SK-N-SH (cell line): ENCODE data around the gene SHROOM1. TPM values are rescaled to one million over a fixed set of nuclear protein-coding genes. Genes with fewer than 3 reads are reported as not detected.
"Not testable (repeated sequence)": the region's sequence is repeated elsewhere in the genome, so short reads cannot be mapped to it uniquely, and the experiment has no call there.

Experiments used
- CTCF ChIA-PET: fragments of 300-600, 350-600 bp; formaldehyde crosslinking; extraction: SDS; loops from one replicate; lab custom pipeline; 2021; lab: Yijun Ruan, JAX
- POLR2A ChIA-PET: fragments of 350-600 bp; sonication (Branson Sonifier 250); formaldehyde crosslinking; extraction: SDS; loops from one replicate; lab custom pipeline; 2020; ENCODE audit warnings: antibody characterized with exemption, inconsistent platforms; lab: Yijun Ruan, JAX
- DNase-seq: peaks from one replicate; pipeline ENCODE4 v3.0.0; 2012
- H2AFZ ChIP-seq: fragments of 200-600 bp; sonication (generic); 2 replicates; pipeline ENCODE4 v1.8.1; 2016; ENCODE audit warnings: antibody characterized with exemption, mild to moderate bottlenecking, low read depth
- H3F3A ChIP-seq: fragments of 200-600 bp; sonication (generic); replicated peaks from 2 replicates; pipeline ENCODE3; 2016; ENCODE audit warnings: antibody characterized with exemption, mild to moderate bottlenecking; ENCODE audit not compliant: insufficient read depth
- H3K27ac ChIP-seq, 2 experiments: fragments of 200-500 bp in 1 of 2; fragments of 200-600 bp in 1 of 2; sonication (Bioruptor generic) in 1 of 2; sonication (generic), shearing (Covaris generic) in 1 of 2; 2 replicates each; pipeline versions ENCODE4 v1.5.1 to v1.6.1; 2014 to 2016; ENCODE audit warnings: low read depth in 2 of 2, inconsistent platforms in 1 of 2, low read length in 1 of 2, mild to moderate bottlenecking in 1 of 2, mixed read lengths in 1 of 2
- H3K27me3 ChIP-seq: fragments of 200-600 bp; sonication (generic), shearing (Covaris generic); 2 replicates; pipeline ENCODE4 v1.6.1; 2016; ENCODE audit warnings: mixed run types; ENCODE audit not compliant: insufficient read depth
- H3K36me3 ChIP-seq, 2 experiments: fragments of 200-500 bp in 1 of 2; fragments of 200-600 bp in 1 of 2; sonication (Bioruptor generic) in 1 of 2; sonication (generic) in 1 of 2; replicated peaks in 1 of 2; 2 replicates each; pipeline versions ENCODE3 to v1.5.1; 2014 to 2016; ENCODE audit warnings: low read length in 1 of 2, mild to moderate bottlenecking in 1 of 2; ENCODE audit not compliant: insufficient read depth in 2 of 2, control insufficient read depth in 1 of 2
- H3K4me1 ChIP-seq, 2 experiments: fragments of 200-500 bp in 1 of 2; fragments of 200-600 bp in 1 of 2; sonication (Bioruptor generic) in 1 of 2; sonication (generic), shearing (Covaris generic) in 1 of 2; 2 replicates each; pipeline versions ENCODE4 v1.5.1 to v1.6.1; 2014 to 2016; ENCODE audit warnings: low read depth in 1 of 2, low read length in 1 of 2, mixed run types in 1 of 2; ENCODE audit not compliant: insufficient read depth in 2 of 2, control insufficient read depth in 1 of 2
- H3K4me2 ChIP-seq: fragments of 200-600 bp; sonication (generic), shearing (Covaris generic); 2 replicates; pipeline ENCODE4 v1.6.1; 2017; ENCODE audit warnings: mixed run types
- H3K4me3 ChIP-seq, 2 experiments: fragments of 200-500 bp in 1 of 2; fragments of 200-600 bp in 1 of 2; sonication (Bioruptor generic) in 1 of 2; sonication (generic), shearing (Covaris generic) in 1 of 2; 2 replicates each; pipeline versions ENCODE4 v1.5.1 to v1.8.1; 2014 to 2016; ENCODE audit warnings: low read depth in 2 of 2, inconsistent platforms in 1 of 2, low read length in 1 of 2, mild to moderate bottlenecking in 1 of 2, mixed read lengths in 1 of 2, moderate library complexity in 1 of 2
- H3K79me2 ChIP-seq: fragments of 200-600 bp; sonication (generic); 2 replicates; pipeline ENCODE4 v1.8.1; 2017; ENCODE audit warnings: mild to moderate bottlenecking; ENCODE audit not compliant: insufficient read depth
- H3K9ac ChIP-seq: fragments of 200-600 bp; sonication (generic); 2 replicates; pipeline ENCODE4 v1.6.1; 2017; ENCODE audit warnings: mixed run types
- H3K9me2 ChIP-seq: fragments of 200-600 bp; sonication (generic); 2 replicates; pipeline ENCODE4 v1.6.1; 2017; ENCODE audit warnings: mixed run types
- H3K9me3 ChIP-seq: fragments of 200-600 bp; sonication (generic); 2 replicates; pipeline ENCODE4 v1.6.1; 2017; ENCODE audit warnings: mixed run types, mild to moderate bottlenecking, moderate library complexity
- H4K20me1 ChIP-seq: fragments of 200-600 bp; sonication (generic); 2 replicates; pipeline ENCODE4 v1.6.1; 2017; ENCODE audit warnings: mild to moderate bottlenecking, mixed run types; ENCODE audit not compliant: insufficient read depth
- CHD2 ChIP-seq: fragments of 150-350 bp; IDR thresholded peaks from 2 replicates; pipeline ENCODE4 v1.6.1; 2018; ENCODE audit warnings: low read length; ENCODE audit not compliant: partially characterized antibody
- EP300 ChIP-seq, 2 experiments: IDR thresholded peaks; 2 replicates each; pipeline versions ENCODE4 v1.4.0 to v1.6.1; 2012; ENCODE audit warnings: borderline replicate concordance in 1 of 2, low read depth in 1 of 2, low read length in 1 of 2
- GABPA ChIP-seq: IDR thresholded peaks from 2 replicates; pipeline ENCODE4 v1.4.0; 2012; ENCODE audit warnings: low read depth, mild to moderate bottlenecking
- JUND ChIP-seq: IDR thresholded peaks from 2 replicates; pipeline ENCODE4 v1.4.0; 2012
- MXI1 ChIP-seq: IDR thresholded peaks from 2 replicates; pipeline ENCODE4 v1.6.1; 2012; ENCODE audit warnings: mild to moderate bottlenecking, low read depth, low read length, improper control_type of control experiment
- NFIC ChIP-seq: IDR thresholded peaks from 2 replicates; pipeline ENCODE4 v1.4.0; 2012; ENCODE audit warnings: borderline replicate concordance
- RFX5 ChIP-seq: IDR thresholded peaks from 2 replicates; pipeline ENCODE4 v1.6.1; 2012; ENCODE audit warnings: mild to moderate bottlenecking, improper control_type of control experiment, low read length
- SIN3A ChIP-seq: IDR thresholded peaks from 2 replicates; pipeline ENCODE4 v1.6.1; 2012; ENCODE audit warnings: low read depth, mild to moderate bottlenecking, low read length, moderate library complexity, borderline replicate concordance
- TAF1 ChIP-seq: IDR thresholded peaks from 2 replicates; pipeline ENCODE4 v1.6.1; 2012; ENCODE audit warnings: low read depth, mild to moderate bottlenecking, low read length, moderate library complexity, borderline replicate concordance
- WGBS: methylation state at CpG from one replicate; pipeline ENCODE4 v1.1.6; 2017; ENCODE audit warnings: low lambda C conversion rate; 5-methylcytosine and 5-hydroxymethylcytosine counted together
- polyA plus RNA-seq, 3 experiments: library from polyadenylated mRNA; depleted of rRNA; stranded (reverse); fragments of >200 nt; gene quantifications; 2 replicates each; pipeline ENCODE4 v1.2.3, GENCODE V29; 2012
- TF ChIP-seq, protein P1 (sequence below): fragments of 150-350 bp; IDR thresholded peaks from 2 replicates; pipeline ENCODE4 v1.6.1; 2017; ENCODE audit warnings: antibody characterized with exemption, low read length, low read depth, borderline replicate concordance

SHROOM1 gene
- polyA plus RNA-seq, 1 of the 3 experiments (the other 2 are of a cell fraction): 3.8 TPM

DNA sequence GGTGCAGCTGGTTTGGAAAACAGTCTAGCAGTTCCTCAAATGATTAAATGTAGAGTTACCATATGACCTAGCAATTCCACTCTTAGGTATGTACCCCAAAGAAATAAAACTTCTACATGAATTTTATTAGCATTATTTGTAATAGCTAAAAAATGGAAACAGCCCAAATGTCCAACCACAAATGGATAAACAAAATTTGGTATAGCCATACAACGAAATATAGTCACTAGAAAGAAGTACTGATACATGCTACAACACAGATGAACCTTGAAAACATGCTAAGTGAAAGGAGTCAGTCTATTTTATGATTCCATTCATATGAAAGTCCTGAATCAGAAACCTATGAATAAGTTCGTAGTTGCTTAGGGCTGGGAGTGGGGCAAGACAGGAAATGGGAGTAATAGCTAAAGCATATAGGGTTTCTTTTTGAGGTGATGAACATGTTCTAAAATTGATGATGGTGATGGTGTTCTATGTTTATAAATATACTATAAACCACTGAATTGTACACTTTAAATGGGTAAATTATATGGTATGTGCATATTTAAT lies 29.5 kb upstream of the SHROOM1 start:
- no peaks in the 10 kb centered on the region for H3K4me1 ChIP-seq
- H3K9ac ChIP-seq: no peak overlapping the region
- H3K36me3 ChIP-seq: no peaks in the 10 kb centered on the region
- no peak overlapping the region for H3K4me3 ChIP-seq
- POLR2A ChIA-PET: no interaction called here
- H3K79me2 ChIP-seq: no peaks in the 10 kb centered on the region
- H2AFZ ChIP-seq: no peak overlapping the region
- H3K9me3 ChIP-seq: no peaks in the 10 kb centered on the region
- H3K27ac ChIP-seq: no peak overlapping the region
- H3K4me2 ChIP-seq: no peak overlapping the region
- no peaks in the 10 kb centered on the region for H4K20me1 ChIP-seq
- no peaks in the 10 kb centered on the region for H3F3A ChIP-seq
- WGBS: 66% methylated on average over 2 of the region's 2 CpGs
- no peaks in the 10 kb centered on the region for H3K9me2 ChIP-seq
- no peak for DNase-seq
- no peaks in the 10 kb centered on the region for H3K27me3 ChIP-seq
- TF ChIP-seq, protein P1, sequence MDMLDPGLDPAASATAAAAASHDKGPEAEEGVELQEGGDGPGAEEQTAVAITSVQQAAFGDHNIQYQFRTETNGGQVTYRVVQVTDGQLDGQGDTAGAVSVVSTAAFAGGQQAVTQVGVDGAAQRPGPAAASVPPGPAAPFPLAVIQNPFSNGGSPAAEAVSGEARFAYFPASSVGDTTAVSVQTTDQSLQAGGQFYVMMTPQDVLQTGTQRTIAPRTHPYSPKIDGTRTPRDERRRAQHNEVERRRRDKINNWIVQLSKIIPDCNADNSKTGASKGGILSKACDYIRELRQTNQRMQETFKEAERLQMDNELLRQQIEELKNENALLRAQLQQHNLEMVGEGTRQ: no peak
- TF ChIP-seq GABPA (no peak), MXI1 (no peak)
- CTCF ChIA-PET: interaction anchor here (1.5 to 2.6 kb wide), 4 partner anchors 10 to 40 kb away, joined by 3 to 15 read pairs (median 6); partner anchors contain the start of gene SHROOM1

DNA sequence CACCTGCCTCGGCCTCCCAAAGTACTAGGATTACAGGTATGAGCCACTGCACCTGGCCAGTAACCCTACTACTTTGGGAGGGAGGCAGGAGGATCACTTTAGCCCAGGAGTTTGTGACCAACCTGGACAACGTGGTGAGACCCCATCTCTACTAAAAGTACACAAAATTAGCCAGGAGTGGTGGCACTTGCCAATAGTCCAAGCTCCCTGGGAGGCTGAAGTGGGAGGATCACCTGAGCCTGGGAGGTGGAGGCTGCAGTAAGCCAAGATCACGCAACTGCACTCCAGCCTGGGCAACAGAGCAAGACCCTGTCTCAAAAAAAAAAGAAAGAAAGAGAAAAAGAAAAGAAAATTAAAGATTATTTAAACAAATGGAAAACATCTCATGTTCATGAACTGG lies 25.6 kb upstream of the SHROOM1 start:
- Histone ChIP-seq H3K79me2 (no peaks in the 10 kb centered on the region), H3K9ac (no peak overlapping the region), H2AFZ (no peak overlapping the region), H3K27me3 (no peaks in the 10 kb centered on the region), H3K4me1 (no peaks in the 10 kb centered on the region), H3K4me3 (no peak overlapping the region), H3K4me2 (no peak overlapping the region), H3K27ac (no peak overlapping the region), H4K20me1 (no peaks in the 10 kb centered on the region), H3K36me3 (no peaks in the 10 kb centered on the region), H3F3A (peaks cover 5% of the 10 kb centered on the region), H3K9me2 (no peaks in the 10 kb centered on the region), H3K9me3 (no peaks in the 10 kb centered on the region)
- WGBS: 72% methylated on average over 3 of the region's 3 CpGs
- TF ChIP-seq CHD2: no peak
- TF ChIP-seq JUND: no peak
- TF ChIP-seq RFX5: no peak
- no peak for TF ChIP-seq SIN3A
- TF ChIP-seq EP300 (IDR thresholded peaks at IDR 0.05; ENCODE audit: borderline replicate concordance in 1 of 2, low read depth in 1 of 2, low read length in 1 of 2): no peak
- TF ChIP-seq, protein P1: no peak
- no peak for TF ChIP-seq TAF1
- TF ChIP-seq NFIC: no peak
- ChIA-PET CTCF (interaction anchor here (1.4 to 1.7 kb wide), 2 partner anchors 26 to 36 kb away, joined by 3 to 5 read pairs; partner anchors contain the start of gene SHROOM1), POLR2A (no interaction called here)
- DNase-seq: no peak

DNA sequence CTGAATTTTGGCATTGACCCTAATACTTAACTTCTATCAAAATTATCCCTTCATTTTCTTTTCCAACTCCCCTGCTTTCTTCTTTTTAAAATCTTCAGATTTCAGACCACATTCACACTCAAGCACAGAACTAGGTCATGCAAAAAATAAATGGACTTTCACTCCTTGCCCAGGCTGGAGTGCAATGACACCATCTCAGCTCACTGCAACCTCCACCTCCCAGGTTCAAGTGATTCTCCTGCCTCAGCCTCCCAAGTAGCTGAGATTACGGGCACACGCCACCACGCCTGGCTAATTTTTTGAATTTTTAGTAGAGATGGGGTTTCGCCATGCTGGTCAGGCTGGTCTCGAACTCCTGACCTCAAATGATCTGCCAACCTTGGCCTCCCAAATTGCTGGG lies 24.5 kb upstream of the SHROOM1 start:
- H3K79me2 ChIP-seq, DNase-seq, H4K20me1 ChIP-seq, H3K36me3 ChIP-seq, H3F3A ChIP-seq, H3K9ac ChIP-seq, H3K4me1 ChIP-seq, H3K4me3 ChIP-seq, H2AFZ ChIP-seq, H3K27me3 ChIP-seq, H3K4me2 ChIP-seq, H3K9me2 ChIP-seq, H3K9me3 ChIP-seq, H3K27ac ChIP-seq: not testable (repeated sequence)
- POLR2A ChIA-PET: interaction anchor here (1.6 kb wide), 1 partner anchor 11 kb away, joined by 7 read pairs; the partner anchor contains the start of genes GDF9 and UQCRQ
- 98% methylated on average over 5 of the region's 5 CpGs for WGBS
- CTCF ChIA-PET: interaction anchor here (1.4 kb wide), 1 partner anchor 25 kb away, joined by 6 read pairs; the partner anchor contains the start of gene SHROOM1
